ENCODE results near the gene F2RL3.

GRCh38 chr19:16861011-16861410 is 27.8 kb upstream of the F2RL3 start:
- TF ChIP-seq, protein P1, sequence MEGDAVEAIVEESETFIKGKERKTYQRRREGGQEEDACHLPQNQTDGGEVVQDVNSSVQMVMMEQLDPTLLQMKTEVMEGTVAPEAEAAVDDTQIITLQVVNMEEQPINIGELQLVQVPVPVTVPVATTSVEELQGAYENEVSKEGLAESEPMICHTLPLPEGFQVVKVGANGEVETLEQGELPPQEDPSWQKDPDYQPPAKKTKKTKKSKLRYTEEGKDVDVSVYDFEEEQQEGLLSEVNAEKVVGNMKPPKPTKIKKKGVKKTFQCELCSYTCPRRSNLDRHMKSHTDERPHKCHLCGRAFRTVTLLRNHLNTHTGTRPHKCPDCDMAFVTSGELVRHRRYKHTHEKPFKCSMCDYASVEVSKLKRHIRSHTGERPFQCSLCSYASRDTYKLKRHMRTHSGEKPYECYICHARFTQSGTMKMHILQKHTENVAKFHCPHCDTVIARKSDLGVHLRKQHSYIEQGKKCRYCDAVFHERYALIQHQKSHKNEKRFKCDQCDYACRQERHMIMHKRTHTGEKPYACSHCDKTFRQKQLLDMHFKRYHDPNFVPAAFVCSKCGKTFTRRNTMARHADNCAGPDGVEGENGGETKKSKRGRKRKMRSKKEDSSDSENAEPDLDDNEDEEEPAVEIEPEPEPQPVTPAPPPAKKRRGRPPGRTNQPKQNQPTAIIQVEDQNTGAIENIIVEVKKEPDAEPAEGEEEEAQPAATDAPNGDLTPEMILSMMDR (IDR thresholded peaks at IDR 0.05), result no peak
- TF ChIP-seq POLR2A (IDR thresholded peaks at IDR 0.05) (no peak), EP300 (IDR thresholded peaks at IDR 0.05) (no peak), POLR2AphosphoS5 (IDR thresholded peaks at IDR 0.05) (no peak)

Data from sigmoid colon (tissue), 4 donors.